ENCODE measurements around the gene MLN.
"Not testable (repeated sequence)": the region's sequence is repeated elsewhere in the genome, so short reads cannot be mapped to it uniquely, and the experiment has no call there.

Gene MLN

DNA sequence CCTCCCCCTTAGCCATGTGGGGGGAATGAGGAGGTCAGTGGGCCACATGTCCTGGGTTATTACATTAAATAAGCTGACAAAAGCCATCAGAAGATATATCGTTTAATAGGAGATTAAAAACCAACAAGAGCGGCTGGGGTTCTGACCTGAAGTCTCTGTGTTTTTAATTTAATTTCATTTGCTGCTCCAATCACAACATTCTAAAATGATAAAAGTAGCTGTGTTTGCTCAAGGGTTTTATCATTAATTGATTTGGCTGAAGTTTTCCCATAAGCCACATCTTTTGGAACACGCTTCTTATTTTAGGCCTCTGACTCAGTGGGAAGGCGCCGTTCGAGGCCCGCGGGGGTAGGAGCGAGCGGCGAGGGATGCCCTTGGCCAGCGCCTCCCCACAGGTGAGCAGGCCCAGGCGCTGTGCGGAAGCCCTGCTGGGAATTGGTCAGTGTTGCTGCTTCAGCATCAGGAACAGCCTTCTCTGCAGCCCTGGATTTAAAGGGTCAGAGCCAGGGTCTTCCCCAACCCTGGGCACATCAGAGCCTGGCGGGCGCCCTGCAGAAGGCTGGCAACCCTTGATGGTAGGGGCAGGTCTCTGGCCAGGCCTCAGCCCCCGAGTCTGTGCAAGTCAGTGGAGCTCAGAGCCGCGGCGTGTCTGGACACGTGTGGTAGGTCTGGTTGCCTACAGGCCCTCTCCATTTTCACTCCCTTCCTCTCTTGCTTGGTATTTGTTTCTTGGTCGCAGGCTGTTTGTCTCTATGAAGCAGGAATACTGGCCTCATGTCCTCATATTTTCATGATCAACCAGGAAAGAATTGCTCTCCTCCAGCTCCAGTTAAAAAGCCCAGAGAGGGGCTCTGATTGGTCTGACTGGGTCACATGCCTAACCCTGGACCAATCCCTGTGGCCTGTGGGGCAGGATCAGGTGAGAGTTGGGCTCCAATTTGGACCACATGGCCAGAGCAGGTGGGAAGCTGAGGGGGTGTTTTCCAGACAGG, 30.9 kb upstream of the MLN start:
- DNase-seq: no peak

DNA sequence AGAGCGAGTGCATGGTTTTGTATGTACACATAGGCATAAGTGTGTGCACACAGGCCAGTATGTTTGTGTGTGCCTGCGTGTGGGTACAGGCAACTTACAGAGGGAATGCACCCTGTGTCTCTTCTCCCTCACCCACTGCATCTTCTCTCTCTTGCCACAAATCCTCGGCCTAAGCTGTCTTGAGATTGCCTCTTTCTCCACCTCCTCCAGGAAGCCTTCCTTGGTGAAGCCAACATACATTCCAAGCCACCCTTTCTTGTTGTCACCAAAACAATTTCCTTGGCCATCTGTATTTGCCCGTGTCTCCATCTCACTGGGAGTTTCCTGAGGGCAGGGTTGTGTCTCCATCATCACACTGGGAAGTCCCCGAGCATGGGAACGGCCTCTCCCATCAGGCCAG, 29.8 kb upstream of the MLN start:
- DNase-seq: no peak

DNA sequence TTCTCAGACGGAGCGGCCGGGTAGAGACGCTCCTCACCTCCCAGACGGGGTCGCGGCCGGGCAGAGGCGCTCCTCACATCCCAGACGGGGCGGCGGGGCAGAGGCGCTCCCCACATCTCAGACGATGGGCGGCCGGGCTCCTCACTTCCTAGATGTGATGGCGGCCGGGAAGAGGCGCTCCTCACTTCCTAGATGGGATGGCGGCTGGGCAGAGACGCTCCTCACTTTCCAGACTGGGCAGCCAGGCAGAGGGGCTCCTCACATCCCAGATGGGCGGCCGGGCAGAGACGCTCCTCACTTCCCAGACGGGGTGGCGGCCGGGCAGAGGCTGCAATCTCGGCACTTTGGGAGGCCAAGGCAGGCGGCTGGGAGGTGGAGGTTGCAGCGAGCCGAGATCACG, 29.0 kb upstream of the MLN start:
- DNase-seq: not testable (repeated sequence)

DNA sequence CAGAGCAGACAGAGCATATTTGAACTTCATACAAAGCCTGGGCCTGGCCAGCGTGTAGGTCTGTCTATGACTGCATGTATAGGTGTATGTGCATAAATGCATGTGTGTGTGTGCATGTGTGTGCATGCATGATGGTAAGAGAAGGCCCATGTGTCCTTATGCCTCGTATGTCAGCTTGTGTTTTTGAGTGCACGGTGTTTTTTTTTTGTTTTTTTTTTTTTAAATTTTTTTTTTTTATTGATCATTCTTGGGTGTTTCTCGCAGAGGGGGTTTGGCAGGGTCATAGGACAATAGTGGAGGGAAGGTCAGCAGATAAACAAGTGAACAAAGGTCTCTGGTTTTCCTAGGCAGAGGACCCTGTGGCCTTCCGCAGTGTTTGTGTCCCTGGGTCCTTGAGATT, 27.9 kb upstream of the MLN start:
- not testable (repeated sequence) for DNase-seq

DNA sequence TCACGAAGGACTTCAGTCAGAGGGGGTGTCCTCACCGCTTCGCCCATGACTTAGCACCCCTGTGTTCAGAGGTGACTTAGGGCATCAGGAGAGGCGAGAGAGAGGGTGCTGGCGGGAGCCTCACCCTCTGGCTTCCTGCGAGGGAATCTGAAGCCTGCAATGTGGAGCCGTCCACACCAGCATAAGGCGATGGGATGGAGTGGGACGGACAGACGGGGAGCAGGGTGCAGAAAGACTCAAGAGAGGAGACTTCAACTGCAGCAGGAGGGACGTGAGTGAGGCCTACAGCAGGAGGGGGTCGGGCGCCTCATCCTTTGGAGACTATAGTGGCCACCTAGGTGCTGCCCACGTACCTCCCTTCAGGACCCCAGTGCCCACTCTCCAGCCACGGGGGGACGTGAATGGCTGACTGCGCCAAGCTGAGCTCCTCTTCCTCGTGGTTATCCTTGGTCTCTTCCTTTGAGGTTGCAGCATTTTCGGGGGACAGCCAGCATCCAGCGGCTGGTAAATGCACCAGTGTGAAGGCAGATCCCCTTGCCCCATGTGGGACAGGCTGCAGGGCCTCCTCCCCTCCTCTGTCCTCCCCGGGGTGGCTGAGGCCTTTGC, 26.9 kb upstream of the MLN start:
- DNase-seq: no peak

DNA sequence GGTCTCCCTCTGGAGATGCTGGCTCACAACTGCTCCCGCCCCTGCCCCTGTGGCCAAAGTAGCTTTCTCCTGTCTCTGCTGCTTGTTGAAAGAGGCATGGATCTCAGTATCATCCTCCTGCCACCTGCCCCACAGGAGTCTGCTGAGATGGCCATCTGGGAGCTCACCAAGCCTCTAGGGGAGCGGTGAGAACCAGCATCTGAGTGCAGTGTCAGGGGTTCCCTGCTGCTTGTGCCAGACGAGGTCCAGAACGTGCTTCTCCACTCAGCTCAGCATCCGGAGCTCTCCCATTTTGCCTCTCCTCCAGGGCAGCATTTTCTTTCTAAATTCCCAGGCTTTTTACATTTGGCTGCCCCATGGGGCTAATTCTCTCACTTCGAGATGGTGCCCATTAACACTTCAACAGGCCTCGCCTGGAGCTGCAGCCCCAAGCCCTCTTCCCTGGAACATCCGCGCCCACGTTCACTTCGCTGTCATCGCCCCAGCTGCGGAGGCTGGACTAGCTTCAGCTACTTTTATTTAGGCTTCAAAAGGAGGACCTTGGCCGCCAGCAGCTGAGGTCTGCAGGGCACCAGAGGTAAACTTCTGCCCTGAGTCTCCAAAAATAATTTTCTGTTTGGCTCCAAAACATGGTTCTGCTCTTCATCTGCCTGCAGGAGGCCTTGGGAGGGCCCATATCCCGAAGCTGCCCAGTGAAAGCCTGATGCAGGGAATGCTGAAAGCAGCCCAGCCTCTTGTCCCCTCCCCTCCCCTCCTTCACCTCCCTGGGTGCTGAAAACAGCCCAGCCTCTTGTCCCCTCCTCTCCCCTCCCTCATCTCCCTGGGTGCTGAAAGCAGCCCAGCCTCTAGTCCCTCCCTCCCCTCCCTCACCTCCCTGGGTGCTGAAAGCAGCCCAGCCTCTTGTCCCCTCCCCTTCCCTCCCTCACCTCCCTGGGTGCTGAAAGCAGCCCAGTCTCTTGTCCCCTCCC, 25.2 kb upstream of the MLN start:
- DNase-seq: no peak

DNA sequence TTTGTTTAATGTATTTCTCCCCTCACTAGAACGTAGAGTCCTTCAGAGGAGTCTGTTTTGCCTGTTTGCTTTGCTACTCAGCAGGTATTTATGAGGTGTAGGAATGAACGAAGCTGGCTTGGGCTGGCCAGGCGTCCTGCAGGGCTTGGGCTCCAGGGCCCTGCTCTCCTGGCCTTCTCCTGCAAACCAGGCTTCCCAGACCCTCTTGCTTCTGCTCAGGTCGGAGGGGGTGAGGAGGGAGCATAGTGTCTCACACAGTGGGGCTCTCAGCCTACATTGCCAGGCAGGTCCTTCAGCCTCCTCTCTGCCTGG, 24.6 kb upstream of the MLN start:
- DNase-seq: no peak

DNA sequence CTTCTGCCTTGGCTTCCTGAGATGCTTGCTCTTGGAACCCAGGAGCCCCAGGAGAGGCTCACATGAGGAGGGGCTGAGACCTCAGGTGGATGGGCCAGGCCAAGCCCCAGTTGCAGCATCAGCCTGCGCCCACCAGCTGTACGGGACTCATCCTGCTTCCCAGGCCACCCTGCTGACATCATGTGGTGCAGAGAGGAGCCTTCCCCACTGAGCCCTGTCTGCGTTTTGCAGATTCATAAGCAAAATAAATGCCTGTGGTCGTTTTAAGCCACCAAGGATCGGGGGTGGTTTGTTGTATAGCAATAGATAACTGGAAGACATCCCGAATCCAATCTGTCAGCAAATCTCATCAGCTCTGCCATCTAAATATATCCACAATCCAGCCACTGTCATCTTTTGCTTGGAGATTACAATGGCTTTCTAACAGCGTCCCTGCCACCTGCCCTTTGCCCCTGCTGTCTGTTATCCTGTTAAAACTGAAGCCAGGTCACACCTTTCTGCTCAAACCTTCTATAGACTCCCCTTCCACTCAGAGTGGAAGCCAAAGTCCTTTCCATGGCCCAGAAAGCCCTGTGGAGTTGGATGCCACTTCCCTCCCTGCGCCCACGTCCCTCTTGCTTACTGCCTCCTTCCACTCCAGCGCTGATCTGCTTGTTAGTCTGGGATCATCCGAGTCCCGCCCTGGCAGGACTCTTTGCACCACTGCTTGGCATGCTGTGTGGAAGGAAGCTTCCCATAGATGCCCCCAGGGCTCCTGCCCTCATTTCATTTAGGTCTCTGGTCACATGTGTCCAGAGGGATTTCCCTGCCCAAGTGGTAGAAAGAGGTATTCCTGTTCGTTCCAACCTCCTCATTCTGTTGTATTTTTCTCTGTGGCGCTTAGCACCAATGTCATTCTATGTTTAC, 24.0 kb upstream of the MLN start:
- DNase-seq: no peak

DNA sequence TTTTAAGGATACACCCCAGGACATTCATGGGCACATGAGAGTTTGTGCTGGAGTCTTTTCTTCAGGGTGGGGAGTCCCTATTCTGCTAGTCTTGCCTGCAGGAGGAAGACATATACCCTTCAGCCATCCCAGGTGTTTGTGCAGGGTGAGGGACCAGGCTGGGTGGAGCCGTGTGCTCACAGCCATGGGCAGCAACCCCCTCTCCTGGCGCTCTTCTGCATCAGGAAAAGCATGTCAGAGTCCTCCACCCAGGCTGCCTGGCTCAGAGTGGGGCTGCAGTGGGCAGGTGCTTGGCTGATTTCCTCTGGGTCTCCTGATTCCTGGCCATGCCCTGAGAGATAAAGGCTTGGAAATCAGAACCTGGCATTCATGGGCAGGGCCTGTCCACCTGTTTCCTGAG, 22.7 kb upstream of the MLN start:
- DNase-seq: no peak

DNA sequence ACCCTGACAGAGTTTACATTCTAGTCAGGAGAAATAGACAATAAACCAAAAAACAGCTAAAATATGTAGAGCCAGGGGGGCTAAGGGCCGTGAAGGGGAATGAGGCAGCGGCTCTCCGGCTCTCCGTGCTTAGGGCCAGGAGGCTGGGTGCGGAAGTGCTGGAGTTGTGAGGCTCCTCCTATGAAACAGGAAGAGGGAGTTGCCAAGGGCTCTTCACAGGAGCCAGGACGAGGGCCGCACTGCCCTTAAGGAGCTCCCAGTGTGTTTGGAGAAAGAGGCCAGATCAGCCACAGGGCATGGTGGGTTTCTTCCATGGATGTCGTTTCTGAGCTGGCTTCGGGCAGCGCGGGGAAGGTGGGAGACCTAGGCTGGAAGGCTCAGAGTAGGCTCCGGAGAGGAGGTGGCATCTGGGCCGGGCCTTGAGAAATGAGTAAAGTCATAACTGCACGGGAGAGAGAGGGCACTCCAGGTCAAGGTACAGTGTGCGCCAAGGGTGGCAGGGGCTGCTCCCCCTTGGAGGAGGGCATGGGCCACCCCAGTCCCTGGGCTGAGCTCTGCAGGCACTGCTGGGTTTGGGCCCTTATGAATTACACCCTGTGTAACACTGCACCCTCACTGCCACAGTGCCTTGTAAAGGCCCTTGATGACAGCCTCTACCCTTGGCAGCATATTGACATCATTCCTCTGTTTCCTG, 20.8 kb upstream of the MLN start:
- no peak for DNase-seq

DNA sequence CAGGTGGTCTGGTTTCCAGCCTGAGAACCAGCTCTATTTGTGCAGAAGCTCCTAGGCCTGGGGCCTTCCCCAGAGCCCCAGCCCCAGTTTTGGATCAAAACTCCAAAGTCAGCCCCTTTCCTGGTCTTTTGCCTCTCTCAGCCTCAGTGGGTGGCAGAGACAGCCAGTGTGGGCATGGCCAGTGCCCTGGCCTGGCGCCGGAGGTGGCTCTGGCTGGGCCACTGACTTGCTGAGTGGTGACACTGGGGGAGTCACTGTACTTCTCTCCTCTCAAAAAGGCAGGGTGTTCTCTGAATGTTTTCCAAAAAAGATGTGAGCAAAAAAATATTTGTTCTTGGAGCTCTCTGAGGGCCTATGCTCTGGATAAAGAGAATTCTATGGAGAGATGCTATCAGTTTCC, 20.0 kb upstream of the MLN start:
- no peak for DNase-seq

DNA sequence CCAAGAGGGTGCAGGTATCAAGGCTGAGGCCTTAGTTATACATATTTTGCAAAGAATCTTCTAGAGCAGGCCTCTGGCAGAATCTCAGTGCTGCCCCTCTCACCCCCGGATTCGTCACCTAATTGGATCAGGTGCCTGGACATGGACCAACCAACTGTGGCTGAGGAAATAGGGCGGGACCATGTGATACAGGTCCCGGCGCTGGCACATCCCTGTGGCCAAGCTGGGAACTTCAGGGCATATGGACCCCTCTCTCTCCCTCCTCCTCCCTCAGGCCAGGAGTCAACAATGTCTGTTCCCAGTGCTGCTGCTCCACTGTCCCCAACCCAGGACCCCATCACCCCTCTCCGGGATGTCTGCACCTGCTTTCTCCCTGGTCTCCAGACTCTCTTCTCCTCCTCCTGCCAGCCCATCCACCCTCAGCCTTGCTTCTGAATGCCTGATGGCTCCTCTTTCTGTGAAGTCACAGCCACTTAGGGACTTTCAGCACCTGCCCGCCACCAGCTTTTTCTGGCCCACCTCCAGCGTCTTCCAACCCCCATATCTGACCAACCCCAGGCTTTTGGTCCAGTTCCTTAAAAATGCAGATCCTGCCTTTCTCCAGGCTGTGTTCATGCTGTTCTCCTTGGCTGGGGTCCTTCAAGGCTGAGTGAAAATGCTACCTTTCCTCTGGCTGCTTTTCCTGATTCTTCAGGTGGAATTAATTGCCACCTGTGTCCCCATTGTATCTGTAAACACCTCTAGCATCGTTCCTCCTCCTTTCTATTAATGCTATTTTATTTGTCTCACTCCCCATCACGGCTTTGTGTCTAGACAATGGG, 19.0 kb upstream of the MLN start:
- DNase-seq: no peak

DNA sequence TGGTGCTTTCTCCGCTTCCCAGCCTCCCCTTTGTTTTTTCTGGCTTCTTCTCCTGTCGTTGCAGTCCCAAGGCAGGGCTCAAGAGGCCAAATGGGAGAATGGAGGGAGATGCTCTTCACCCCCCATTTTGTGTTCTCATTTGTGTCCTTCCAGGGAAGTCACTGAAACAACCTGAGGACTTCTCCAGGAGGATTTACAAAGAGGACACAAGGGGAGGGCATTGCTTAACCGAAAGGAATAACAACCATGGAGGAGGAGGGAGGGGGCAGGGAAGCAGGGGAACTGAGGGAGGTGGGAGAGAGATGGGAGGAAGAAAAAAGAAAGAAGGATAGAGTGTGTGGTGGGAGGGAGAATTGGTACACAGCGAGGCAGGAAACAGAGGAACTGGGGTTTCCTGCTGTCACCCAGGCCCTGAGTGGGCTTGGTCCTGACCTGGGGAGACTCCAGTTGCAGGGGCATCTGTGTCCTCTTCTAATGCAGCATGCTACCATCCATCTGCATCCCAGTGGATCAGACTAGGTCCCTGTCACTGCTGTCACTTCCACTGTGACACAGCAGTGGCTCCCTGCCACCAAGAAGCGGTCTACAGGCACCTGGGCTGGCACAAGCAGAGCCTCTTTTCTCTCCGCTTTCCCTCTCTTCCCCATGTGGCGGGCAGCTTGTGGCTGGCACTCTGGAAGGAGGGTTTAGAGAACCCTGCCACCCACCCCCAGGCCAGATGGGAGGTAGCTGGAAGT, 17.1 kb upstream of the MLN start:
- no peak for DNase-seq

DNA sequence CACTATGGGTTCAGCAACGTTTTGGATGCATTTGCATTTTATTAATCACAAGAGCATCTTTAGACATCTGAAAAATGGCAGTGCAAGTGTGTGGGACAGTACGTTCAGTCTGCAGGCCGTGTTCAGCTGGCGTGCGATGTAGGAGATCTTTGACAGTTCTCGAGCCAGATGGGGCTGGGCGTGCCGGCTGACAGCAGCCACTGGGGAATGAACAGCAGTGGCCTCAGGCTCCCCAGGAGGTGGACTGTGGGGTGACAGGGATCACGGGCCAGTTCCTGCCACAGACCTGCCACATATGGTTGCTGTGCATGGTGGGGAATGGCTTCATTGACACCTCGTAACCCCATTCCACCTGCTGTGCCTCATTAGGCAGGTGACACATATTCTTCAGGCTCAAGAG, 16.4 kb upstream of the MLN start:
- DNase-seq: no peak

DNA sequence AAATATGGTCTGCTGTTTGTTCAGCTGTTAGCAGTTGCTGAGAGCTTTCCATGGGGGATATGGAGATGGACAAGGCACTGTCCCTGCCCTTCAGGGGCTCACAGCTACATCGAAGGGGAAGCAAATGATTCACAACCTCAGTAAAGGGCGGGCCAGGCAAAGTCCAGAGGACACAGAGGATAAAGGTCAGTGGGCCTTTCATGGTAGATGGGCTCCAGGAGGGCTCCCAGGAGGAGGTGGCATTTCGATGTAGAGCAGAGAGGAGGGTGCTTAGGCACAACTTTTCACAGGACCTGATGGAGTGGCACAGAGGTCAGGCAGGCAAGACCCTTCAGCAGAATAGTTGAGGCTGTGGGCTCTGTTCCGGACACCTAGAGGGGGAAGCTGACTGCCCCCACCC, 15.2 kb upstream of the MLN start:
- no peak for DNase-seq

DNA sequence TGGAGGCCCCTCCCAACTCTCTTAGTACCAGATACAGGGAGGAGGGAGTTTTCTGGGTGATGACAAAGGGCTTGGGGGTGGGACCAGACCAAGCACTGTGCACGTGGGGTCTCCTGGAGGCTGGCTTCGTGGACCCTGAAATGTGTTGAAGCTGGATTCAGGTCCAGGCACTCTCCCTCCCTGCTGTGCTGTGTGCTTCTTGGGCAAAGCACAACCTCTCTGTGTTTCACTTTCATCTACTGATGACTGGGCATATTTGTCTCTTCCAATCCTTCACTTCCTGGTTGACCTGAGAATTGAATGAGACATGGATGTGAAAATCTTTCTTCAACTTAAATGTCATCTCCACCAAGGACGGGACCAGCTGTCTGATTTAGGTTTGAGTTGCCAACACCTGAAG, 14.5 kb upstream of the MLN start:
- DNase-seq: no peak

DNA sequence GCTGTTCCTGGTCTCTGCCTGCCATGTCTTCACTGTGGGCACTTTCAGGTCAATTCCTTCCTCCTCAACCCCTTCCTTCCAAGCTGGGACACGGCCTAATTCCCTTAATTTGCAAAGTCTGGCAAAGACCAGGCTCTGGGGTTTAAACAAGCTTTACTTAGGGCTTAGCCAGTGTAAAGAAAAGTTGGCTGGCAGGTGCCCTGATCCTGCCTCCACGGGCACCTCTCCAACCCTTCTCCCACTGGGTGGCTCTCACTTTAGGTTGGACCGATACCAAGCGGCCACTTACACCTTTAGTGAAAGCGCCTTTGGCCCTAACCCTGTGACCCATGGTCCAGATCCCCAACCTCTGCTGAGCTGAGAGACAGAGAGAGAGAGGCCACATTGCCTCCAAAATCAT, 13.7 kb upstream of the MLN start:
- DNase-seq: no peak

DNA sequence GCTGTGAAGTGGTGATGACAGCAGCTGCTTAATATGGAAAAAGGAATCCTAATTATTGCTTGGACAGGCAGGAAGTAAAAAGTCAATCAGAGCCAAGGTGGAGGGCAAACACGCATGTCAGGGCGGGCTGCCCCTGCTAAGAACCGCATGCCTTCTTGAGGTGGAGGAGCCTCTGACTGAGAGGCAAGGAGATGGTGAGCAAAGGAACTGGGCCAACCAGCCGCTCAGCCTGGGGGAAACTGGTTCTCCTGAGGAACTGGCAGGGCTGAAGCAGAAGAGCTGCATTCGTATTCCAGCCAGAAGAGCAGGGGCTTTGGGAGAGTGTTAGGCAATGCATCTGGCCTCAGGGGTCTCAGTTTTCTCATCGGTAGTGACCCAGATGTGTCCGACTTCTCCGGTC, 13.1 kb upstream of the MLN start:
- DNase-seq: no peak

DNA sequence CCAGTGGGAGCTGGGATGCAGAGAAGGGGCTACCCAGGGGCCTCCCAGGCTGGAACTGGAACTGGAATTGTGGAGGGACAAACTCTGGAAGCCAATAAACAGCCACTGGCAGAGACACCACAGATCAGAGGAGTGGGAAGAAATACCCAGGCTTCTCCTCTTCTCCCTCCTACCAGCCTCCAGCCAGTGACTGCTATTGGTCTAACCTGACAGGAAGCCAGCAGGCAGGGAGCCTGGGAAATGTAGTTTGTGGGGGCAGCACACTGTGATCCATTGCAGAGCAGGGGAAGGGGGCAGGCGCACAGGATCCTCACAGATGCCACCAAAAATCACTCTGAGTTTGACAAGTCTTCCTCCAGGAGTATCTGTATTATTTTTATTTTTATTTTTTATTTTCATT, 12.1 kb upstream of the MLN start:
- no peak for DNase-seq

All from NCI-H2107 (cell line).